COR-L47 (cell line): ENCODE results near the gene GPX4.
A peak's percentile ranks its signal among the peaks of the same experiment; 100 is the strongest.

Experiments
- DNase-seq: peaks from one replicate; lab custom pipeline; 2025; lab: John Stamatoyannopoulos, UW

GPX4 gene

DNA sequence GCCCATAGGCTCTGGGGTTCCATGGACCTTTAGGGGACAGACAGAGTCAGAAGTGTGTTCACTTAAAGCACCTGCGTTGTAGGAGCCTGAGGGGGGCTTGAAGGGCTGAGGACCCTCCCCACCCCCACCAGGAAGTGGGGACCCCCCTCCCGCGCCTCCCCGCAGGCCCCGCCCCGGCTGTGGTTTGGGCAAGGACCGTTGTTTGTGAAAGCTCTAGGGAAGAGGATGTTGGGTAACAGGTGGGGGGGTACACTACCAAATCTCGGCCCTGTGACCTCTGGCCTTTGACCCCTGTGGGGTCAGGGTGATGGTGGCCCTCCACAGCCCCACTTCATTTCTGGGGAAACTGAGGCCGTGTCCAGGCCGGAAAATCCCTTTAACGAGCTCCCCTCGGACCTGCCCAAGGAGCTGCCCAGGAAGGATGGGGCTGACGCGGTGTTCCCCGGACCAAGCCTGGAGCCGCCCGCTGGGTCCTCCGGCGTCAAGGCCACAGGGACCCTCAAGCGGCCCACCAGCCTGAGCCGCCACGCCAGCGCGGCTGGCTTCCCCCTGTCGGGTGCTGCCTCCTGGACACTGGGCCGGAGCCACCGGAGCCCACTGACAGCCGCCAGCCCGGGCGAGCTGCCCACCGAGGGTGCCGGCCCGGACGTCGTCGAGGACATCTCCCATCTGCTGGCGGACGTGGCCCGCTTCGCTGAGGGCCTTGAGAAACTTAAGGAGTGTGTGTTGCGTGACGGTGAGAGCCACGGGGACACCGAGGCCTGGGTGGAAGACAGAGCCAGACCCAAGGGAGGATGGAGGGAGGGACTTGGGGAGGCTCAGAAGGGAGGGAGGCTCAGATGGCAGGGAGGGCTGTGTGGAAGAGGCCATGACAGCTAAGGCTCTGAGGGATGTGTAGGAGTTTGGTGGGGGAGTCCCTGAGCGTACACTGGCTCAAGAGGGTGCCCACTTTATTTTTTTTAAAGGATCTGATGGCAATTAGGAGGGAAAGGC lies 35.5 kb upstream of the GPX4 start:
- no peak for DNase-seq

DNA sequence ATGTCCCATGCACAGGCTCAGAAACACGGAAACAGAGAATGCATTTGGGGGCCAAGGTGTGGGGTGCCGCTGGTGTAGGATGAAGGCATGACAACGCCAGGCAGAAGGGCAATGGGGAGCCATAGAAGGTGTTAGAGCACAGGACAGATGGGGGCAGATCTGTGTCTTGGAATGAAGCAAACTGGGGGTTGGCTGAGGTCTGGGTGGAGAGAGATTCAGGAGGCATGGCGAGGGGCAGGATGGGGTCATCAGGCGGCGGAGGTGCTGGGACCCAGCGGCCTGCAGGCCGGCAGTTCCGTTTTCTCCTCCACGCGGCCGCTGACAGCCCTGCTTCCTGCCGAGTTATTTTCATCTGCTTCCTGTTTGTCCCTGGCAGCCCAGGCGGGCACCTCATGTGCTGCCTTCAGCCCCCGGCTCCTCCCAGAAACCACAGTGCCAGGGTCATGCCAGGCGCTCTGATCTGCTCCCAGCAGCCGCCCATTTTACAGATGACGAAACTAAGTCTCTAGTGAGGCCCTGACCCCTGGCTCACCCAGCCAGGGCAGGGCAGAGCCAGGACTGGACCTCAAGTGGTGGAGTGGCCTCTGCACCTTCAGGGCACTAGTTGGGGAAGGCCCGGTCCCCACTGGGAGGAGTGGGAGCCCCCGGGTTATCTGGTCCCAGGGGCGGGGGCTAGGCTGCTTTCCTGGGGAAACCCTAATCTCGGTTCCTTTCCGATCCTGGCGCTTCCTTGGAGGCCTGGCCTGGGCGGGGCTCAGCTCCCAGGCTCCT lies 34.6 kb upstream of the GPX4 start:
- DNase-seq: no peak

DNA sequence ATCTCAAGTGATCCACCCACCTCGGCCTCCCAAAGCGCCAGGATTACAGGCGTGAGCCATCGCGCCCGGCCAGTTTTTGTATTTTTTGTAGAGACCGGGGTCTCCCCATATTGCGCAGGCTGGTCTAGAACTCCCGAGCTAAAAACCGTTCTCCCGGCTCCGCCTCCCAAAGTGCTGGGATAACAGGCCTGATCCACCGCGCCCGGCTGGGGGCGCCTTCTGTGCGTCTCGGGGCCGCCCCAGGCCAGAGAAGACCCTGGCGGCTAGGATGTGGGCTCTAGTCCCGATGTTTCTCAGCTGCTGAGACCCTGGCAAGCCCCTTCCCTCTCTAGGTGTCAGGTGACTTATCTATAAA lies 33.2 kb upstream of the GPX4 start:
- no peak for DNase-seq

DNA sequence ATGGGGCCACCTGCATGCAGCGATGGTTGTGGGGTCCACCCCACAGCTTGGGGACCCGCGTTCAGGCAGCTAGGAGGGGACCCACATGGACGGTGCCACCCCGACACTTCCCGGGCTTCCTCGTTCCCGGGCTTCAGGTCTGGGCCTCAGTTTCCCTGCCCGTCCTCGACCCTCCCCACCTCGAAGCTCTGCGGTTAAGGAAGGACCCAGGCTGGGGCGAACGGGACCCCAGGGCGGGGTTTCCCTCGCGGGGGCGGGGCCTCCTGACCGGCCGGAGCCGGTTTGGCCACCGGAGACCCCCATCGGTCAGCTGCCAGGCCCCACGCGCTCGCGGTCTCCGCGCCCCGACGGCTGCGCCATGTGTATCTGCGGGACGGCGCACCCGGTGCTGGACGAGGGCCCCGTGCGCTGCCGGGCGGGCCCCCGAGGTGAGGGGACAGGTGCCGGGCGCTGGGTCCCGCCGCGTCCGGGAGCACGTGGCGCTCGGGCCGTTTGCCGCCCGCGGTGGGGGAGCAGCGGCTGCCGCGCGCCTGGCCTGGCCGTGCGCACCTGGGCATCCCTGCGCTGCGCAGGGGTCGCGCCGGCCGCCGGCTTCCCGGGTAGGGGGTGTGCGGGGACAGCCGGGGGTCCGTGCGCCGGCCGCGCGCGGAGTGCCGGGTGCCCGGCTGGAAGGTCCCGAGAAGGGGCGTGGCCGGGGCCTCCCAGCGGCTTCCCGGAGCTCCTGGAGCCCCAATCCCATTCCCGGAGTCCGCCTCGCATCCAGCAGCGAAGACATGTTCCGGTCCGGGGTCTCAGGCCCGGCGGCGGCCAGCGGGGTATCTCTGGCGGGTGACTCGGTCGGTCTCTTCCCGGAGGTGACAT lies 32.6 kb upstream of the GPX4 start:
- DNase-seq: no peak

DNA sequence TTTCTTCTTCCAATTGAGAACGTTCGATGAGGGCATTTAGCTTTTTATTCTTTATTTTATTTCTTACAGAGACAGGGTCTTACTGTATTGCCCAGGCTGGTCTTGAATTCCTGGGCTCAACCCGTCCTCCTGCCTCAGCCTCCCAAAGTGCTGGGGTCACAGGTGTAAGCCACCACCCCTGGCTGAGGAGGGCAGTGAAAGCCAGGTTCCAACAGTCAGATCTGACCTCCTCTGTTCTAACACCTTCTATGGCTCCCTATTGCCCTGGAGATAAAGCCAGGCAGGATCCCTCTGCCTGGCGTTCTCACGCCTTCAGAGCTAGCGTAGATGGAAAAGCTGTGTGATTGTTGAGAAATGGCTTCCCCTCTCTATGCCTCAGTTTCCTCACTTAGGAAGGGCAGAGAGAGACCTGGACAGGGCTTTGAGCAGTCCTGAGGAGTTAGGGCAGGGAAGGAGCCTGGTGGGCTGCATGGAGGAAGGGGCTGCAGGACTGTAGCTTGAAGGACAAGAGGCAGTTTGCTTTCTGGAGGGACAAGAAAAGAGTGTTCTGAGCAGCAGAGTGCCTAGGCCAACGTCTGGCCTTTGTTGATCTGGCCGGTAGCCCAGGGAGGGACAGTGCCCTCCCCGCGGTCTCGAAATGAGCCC lies 31.3 kb upstream of the GPX4 start:
- no peak for DNase-seq

DNA sequence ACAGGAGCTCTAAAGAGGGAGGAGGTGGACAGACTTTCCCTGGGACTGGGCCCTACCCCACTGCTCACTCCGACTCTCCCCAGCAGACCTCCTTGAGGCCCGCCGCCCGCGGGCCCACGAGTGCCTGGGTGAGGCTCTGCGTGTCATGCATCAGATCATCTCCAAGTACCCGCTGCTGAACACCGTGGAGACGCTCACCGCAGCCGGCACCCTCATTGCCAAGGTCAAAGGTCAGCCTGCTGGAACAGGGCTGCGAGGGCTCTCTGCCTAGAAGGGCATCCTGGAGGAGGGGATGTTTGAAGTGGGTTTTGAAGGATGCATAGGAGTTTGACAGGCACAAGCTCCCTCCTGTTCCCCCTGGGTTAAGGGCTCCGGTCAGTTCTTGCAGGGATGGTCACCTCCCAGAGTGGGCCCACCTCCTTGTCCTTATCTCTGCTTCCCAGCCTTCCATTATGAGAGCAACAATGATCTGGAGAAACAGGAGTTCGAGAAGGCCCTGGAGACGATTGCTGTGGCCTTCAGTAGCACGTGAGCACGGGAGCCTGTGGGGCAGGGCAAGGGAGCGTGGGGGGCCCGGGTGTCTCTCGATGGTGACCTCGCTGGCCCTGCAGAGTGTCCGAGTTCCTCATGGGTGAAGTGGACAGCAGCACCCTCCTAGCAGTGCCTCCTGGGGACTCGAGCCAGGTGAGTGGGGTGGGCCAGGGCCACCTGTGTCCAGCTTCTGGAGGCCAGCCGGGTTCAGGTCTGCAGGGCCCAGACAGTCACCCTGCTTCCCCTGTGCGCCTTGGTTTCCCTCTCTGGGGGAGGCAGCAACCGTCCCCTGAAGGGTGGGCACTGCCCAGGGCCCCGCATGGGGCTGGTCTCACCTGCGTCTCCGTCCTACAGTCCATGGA lies 30.5 kb upstream of the GPX4 start:
- DNase-seq: no peak

DNA sequence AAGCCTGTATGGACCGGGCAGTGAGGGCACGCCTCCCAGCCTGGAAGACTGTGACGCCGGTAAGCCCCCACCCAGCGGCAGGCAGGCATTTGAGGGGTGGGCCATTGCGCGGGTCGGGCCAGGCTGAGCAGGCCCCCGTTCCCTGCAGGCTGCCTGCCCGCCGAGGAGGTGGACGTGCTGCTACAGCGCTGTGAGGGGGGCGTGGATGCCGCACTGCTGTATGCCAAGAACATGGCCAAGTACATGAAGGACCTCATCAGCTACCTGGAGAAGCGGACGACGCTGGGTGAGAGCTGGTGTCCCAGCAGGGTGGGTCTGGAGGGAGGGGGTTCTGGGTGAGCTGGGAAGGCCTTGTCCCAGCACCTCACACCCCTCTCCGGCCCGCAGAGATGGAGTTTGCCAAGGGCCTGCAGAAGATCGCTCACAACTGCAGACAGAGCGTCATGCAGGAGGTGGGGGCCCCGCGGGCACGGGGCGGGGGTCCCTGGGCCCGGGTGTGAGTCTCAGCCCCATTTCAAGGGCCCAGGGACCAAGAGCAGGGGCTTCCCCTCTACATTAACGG lies 29.8 kb upstream of the GPX4 start:
- no peak for DNase-seq

DNA sequence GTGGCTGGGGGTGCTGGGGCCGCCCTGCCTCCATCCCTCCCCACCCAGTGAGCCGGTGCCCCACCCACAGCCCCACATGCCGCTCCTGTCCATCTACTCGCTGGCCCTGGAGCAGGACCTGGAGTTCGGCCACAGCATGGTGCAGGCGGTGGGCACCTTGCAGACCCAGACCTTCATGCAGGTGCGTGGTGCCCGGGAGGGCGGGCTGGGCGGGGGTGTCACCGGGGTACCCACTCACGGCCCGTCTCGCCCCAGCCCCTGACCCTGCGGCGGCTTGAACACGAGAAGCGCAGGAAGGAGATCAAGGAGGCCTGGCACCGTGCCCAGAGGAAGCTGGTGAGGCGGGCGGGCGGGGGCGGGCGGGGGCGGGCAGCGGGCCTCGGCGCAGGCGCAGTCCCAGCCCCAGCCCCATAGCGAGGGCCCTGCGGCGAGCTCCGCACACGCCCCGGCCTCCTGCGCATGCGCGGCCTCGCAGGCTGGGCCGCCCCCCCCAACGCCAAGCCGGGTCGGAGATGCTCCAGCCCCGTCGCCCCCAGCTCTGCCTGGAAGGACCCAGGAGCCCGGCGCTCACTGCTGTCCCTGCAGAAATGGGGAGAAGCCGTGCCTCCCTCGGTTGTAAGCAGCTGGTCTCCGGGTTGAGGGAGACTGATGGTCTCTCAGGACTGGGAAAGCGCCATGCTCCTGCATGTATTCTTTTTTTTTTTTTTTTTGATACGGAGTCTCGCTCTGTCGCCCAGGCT lies 29.1 kb upstream of the GPX4 start:
- peak; percentile 94 for DNase-seq

DNA sequence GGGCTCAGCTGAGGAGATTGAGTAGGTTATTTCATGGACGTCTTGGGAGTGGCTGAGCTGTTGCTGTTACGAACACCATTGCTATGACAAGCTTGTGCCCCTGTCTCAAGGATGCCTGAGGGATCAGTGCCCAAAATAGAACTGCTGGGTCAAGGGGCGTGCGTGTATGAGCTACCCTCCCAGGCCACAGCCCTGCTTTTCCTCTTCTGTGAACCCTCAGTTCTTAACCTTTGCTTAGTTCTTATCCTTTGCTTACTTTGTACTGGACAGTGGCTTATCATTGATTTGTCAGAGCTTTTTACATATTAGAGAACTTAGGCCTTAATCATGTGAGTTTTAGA lies 27.8 kb upstream of the GPX4 start:
- no peak for DNase-seq

DNA sequence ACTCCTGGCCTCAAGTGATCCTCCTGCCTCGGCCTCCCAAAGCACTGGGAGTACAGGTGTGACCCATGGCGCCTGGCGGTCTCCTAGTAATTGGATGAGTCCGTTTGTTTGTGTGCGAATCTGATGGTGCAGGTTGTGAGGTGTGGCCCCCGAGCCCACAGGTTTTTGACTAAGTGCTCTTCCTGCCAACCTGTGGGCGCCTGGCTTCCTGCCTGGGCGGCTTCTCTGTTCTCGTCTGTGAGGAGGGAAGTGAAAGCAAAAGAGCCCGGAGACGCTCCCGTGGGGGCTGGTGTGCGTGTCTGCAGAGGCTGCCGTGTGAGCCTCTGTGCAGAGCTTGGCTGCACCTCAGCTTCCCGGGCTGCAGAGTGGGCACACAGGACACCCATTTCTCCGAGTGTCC lies 26.8 kb upstream of the GPX4 start:
- DNase-seq: no peak

DNA sequence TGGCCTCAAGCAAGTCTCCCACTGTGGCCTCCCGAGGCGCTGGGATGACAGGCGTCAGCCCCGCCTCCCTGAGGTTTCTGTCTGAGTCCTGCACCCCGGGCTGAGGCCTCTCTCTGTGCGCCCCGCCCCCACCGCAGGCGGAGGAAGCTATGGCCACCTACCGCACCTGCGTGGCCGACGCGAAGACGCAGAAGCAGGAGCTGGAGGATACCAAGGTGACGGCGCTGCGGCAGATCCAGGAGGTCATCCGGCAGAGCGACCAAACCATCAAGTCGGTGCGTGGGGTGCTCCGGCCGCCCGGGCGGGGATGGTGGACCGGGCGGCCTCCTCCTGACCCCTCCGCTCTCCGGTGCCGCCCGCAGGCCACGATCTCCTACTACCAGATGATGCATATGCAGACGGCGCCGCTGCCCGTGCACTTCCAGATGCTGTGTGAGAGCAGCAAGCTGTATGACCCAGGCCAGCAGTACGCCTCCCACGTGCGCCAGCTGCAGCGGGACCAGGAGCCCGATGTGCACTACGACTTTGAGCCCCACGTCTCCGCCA lies 24.2 kb upstream of the GPX4 start:
- DNase-seq: no peak

DNA sequence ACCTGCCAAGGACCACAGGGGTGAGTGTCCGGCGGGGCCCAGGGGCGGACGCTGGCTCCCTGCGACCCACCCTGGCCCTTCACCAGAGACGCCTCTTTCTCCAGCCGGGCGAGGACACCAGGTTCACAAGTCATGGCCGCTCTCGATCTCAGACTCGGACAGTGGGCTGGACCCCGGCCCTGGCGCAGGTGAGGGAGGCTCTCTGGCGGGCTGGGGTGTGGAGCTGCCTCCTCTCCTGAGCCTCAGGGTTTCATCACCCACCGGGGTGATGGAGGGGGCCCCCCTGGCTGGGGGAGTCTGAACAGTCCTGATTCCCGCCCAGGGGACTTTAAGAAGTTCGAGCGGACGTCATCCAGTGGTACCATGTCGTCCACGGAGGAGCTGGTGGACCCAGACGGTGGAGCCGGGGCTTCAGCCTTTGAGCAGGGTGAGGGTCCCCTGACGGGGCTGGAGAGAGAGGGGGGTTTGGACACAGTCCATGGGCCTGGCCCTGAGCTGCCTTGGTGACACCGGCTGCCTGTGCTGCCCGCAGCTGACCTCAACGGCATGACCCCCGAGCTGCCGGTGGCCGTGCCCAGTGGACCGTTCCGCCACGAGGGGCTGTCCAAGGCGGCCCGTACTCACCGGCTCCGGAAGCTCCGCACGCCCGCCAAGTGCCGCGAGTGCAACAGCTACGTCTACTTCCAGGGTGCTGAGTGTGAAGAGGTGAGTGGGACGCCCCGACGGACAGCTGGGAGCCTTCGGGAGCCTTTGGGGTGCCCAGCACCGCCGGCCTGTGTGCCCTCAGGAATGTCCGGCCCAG lies 23.2 kb upstream of the GPX4 start:
- DNase-seq: no peak

DNA sequence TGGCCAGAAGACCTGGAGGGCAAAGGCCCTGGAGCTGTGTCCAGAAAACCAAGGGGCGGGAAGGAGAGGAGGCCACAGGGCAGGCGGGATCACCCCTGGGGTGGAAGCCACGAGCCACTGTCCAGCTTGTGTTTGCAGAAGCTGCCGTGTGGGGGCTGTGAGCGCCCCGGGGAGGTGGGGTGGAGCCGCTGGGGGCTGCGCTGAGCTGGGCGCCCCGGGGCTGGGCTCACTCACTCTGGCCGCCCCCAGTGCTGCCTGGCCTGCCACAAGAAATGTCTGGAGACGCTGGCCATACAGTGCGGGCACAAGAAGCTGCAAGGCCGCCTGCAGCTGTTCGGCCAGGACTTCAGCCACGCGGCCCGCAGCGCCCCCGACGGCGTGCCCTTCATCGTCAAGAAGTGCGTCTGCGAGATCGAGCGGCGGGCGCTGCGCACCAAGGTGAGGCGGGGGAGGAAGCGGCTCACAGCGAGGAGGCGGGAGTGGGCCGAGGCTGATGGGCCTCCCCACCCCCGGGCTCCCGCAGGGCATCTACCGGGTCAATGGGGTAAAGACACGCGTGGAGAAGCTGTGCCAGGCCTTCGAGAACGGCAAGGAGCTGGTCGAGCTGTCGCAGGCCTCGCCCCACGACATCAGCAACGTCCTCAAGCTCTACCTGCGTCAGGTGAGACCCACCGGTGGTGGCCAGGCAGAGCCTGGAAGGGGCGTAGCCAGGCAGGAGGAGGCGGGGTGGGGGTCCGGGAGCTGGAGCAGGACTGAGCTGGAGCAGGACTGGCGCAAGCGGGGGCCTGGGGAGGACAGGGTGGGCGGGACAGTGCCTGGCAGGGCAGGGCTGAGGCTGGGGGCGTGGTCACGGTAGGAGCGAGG lies 22.3 kb upstream of the GPX4 start:
- peak; percentile 55 for DNase-seq

DNA sequence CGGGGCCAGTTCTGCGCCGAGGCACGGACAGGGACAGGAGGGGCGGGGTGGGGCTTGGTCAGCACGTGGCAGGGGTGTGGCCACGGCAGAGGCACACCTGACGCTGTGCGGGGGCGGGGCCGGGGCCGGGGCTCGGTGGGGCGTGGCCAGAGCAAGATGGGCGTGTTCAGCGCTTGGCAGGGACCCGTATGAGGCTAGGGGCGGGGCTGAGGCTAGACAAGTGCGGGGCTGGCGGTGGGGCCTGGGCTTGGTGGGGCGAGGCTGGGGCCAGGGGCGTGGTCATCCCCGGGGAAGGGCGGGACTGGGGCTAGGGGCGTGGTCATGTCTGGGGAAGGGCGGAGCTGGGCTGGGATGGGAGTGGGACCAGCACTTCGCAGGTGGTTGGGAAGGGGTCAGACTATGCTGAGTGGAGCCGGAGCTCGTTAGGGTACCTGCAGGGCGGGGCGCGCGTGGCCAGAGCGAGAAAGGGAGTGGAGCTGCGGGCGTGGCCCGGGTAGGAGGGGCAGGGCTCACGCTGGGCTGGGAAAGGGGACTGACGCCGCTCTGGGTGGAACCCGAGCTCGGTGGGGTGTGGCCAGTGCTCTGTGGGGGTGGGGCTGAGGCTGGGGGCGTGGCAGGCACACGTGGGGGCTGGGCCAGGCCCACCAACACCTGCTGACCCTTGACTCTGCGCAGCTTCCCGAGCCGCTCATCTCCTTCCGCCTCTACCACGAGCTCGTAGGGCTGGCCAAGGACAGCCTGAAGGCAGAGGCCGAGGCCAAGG lies 21.4 kb upstream of the GPX4 start:
- peak; percentile 91 for DNase-seq

DNA sequence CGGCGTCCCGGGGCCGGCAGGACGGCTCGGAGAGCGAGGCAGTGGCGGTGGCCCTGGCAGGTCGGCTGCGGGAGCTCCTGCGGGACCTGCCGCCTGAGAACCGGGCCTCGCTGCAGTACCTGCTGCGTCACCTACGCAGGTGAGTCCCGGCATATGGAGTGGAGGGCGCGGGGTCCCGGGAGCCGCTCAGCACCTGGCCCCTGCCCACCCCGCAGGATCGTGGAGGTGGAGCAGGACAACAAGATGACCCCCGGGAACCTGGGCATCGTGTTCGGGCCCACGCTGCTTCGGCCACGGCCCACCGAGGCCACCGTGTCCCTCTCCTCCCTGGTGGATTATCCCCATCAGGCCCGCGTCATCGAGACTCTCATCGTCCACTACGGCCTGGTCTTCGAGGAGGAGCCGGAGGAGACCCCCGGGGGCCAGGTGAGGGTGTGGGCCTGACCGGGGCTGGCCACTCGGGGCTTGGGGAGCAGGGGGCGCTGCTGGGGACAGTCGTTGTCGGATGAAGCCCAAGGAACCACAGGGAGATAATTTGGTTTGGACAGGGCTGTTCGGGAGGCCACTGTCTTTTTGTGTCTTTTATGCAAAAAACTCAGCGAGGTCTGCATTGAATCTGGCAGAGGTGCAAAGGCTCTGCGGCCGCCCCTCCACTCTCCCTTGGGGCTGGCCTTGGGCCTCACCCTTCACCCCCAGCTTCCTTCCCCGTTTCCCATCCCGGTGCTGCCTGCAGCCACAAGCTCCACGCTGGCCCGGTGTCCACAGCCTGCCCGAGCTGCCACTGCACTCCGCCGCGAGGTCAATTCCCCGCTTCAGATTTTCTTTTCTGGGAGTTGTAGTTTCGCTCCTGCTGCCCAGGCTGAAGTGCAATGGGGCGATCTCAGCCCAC lies 20.6 kb upstream of the GPX4 start:
- DNase-seq: no peak
